OCI-LY7 (cell line): ENCODE results near the gene DPYSL5.

ENCODE experiments used
- EZH2phosphoT487 ChIP-seq: fragments of 200-600 bp; sonication (generic); IDR thresholded peaks from 2 replicates; pipeline ENCODE4 v1.6.1; 2018; ENCODE audit warnings: low read depth, borderline replicate concordance, mild to moderate bottlenecking, mixed run types, antibody characterized with exemption, low read length, moderate library complexity, mixed read lengths
- TF ChIP-seq, protein P1 (sequence below): fragments of 200-600 bp; sonication (generic); conservative IDR thresholded peaks from 2 replicates; pipeline ENCODE4 v1.5.1; 2014; ENCODE audit warnings: mild to moderate bottlenecking, antibody characterized with exemption, low read length, moderate library complexity, mixed read lengths

GRCh38 chr2:26840937-26841610, 6.9 kb upstream of the DPYSL5 start:
- TF ChIP-seq, protein P1, sequence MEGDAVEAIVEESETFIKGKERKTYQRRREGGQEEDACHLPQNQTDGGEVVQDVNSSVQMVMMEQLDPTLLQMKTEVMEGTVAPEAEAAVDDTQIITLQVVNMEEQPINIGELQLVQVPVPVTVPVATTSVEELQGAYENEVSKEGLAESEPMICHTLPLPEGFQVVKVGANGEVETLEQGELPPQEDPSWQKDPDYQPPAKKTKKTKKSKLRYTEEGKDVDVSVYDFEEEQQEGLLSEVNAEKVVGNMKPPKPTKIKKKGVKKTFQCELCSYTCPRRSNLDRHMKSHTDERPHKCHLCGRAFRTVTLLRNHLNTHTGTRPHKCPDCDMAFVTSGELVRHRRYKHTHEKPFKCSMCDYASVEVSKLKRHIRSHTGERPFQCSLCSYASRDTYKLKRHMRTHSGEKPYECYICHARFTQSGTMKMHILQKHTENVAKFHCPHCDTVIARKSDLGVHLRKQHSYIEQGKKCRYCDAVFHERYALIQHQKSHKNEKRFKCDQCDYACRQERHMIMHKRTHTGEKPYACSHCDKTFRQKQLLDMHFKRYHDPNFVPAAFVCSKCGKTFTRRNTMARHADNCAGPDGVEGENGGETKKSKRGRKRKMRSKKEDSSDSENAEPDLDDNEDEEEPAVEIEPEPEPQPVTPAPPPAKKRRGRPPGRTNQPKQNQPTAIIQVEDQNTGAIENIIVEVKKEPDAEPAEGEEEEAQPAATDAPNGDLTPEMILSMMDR, result peak; percentile 40
- no peak for TF ChIP-seq EZH2phosphoT487
